HL-60 (cell line): ENCODE data around the gene EIF3M.

Experiments
- GABPA ChIP-seq: IDR thresholded peaks from 2 replicates; pipeline ENCODE4 v1.6.1; 2012; ENCODE audit warnings: low read depth
- POLR2AphosphoS5 ChIP-seq: IDR thresholded peaks from 2 replicates; pipeline ENCODE4 v1.6.1; 2012; ENCODE audit warnings: low read depth
- TF ChIP-seq, protein P1 (sequence below): IDR thresholded peaks from one replicate; pipeline ENCODE4 v1.5.1; 2011; ENCODE audit warnings: low read length, control low read depth, inconsistent platforms; ENCODE audit not compliant: insufficient read depth

DNA sequence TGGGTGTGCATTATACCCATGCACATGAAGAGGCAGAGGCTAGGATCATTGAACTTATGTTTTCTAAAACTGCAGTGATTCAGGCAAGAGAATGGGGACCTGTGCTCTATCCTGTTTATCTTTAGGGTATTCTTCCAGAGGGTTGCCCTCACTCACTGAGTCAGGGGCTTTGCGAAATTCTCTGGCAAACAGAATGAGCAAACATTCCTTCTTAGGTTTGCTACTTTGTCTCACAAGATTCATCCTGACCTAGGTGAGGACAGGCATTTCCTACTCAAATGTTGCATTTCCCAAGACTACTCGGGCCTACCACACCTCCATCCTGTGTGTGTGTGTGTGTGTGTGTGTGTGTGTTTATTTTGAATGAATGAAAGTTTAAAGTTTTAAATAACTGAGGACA lies 2.7 kb upstream of the EIF3M start:
- TF ChIP-seq, protein P1, sequence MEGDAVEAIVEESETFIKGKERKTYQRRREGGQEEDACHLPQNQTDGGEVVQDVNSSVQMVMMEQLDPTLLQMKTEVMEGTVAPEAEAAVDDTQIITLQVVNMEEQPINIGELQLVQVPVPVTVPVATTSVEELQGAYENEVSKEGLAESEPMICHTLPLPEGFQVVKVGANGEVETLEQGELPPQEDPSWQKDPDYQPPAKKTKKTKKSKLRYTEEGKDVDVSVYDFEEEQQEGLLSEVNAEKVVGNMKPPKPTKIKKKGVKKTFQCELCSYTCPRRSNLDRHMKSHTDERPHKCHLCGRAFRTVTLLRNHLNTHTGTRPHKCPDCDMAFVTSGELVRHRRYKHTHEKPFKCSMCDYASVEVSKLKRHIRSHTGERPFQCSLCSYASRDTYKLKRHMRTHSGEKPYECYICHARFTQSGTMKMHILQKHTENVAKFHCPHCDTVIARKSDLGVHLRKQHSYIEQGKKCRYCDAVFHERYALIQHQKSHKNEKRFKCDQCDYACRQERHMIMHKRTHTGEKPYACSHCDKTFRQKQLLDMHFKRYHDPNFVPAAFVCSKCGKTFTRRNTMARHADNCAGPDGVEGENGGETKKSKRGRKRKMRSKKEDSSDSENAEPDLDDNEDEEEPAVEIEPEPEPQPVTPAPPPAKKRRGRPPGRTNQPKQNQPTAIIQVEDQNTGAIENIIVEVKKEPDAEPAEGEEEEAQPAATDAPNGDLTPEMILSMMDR = no peak
- TF ChIP-seq GABPA (no peak), POLR2AphosphoS5 (no peak)
